OCI-LY1 (cell line): ENCODE results near the gene PXT1.

Experiments
- H2AFZ ChIP-seq: fragments of 200-600 bp; sonication (generic), shearing (Covaris generic); 2 replicates; pipeline ENCODE4 v1.6.0; 2014; ENCODE audit warnings: antibody characterized with exemption, mild to moderate bottlenecking, low read length
- H3F3A ChIP-seq: fragments of 200-600 bp; sonication (generic), shearing (Covaris generic); 2 replicates; pipeline ENCODE4 v1.6.0; 2014; ENCODE audit warnings: mild to moderate bottlenecking, antibody characterized with exemption, low read length, moderate library complexity; ENCODE audit not compliant: insufficient read depth
- H3K27ac ChIP-seq: fragments of 200-600 bp; sonication (generic); 2 replicates; pipeline ENCODE4 v1.5.1; 2014; ENCODE audit warnings: low read length, mixed run types, mild to moderate bottlenecking, low read depth; ENCODE audit not compliant: poor library complexity, severe bottlenecking
- H3K27me3 ChIP-seq: fragments of 200-600 bp; sonication (generic); 2 replicates; pipeline ENCODE4 v1.6.0; 2014; ENCODE audit warnings: antibody characterized with exemption, mild to moderate bottlenecking, low read length, moderate library complexity; ENCODE audit not compliant: insufficient read depth
- H3K36me3 ChIP-seq: fragments of 200-600 bp; sonication (generic); 2 replicates; pipeline ENCODE4 v1.6.1; 2014; ENCODE audit warnings: mild to moderate bottlenecking, antibody characterized with exemption, low read length, moderate library complexity, mixed read lengths; ENCODE audit not compliant: insufficient read depth
- H3K4me1 ChIP-seq: fragments of 200-600 bp; sonication (generic); 2 replicates; pipeline ENCODE4 v1.5.1; 2014; ENCODE audit warnings: mild to moderate bottlenecking, low read length, moderate library complexity; ENCODE audit not compliant: insufficient read depth, severe bottlenecking
- H3K4me2 ChIP-seq: fragments of 200-600 bp; sonication (generic), shearing (Covaris generic); 2 replicates; pipeline ENCODE4 v1.6.1; 2014; ENCODE audit warnings: low read length
- H3K4me3 ChIP-seq: fragments of 200-600 bp; sonication (generic); 2 replicates; pipeline ENCODE4 v1.5.1; 2014; ENCODE audit warnings: low read length, low read depth, mild to moderate bottlenecking, mixed read lengths; ENCODE audit not compliant: poor library complexity, severe bottlenecking
- H3K79me2 ChIP-seq: fragments of 200-600 bp; shearing (Covaris generic); 2 replicates; pipeline ENCODE4 v1.6.1; 2016; ENCODE audit warnings: mixed run types, low read length, mixed read lengths; ENCODE audit not compliant: insufficient read depth
- H3K9ac ChIP-seq: fragments of 200-600 bp; sonication (generic), shearing (Covaris generic); 2 replicates; pipeline ENCODE4 v1.6.1; 2014; ENCODE audit warnings: mild to moderate bottlenecking, low read length, mixed read lengths
- H3K9me2 ChIP-seq: fragments of 200-600 bp; sonication (generic), shearing (Covaris generic); 2 replicates; pipeline ENCODE4 v1.6.1; 2014; ENCODE audit warnings: low read depth, mild to moderate bottlenecking, low read length, mixed read lengths
- H3K9me3 ChIP-seq: fragments of 200-600 bp; shearing (Covaris generic); 2 replicates; pipeline ENCODE4 v1.6.1; 2014; ENCODE audit warnings: low read length, mixed read lengths
- H4K20me1 ChIP-seq: fragments of 200-600 bp; sonication (generic), shearing (Covaris generic); 2 replicates; pipeline ENCODE4 v1.6.0; 2016; ENCODE audit warnings: mild to moderate bottlenecking, low read length; ENCODE audit not compliant: insufficient read depth
- CTCF ChIP-seq: fragments of 200-600 bp; sonication (generic), shearing (Covaris generic); IDR thresholded peaks from 2 replicates; pipeline ENCODE4 v1.5.1; 2017; ENCODE audit warnings: mild to moderate bottlenecking, antibody characterized with exemption, low read length, moderate library complexity, mixed read lengths
- EZH2 ChIP-seq: fragments of 200-600 bp; sonication (generic), shearing (Covaris generic); IDR thresholded peaks from 2 replicates; pipeline ENCODE4 v1.8.0; 2017; ENCODE audit warnings: borderline replicate concordance, mixed run types, mild to moderate bottlenecking, antibody characterized with exemption, low read length, moderate library complexity, mixed read lengths

The PXT1 gene

GRCh38 chr6:36368921-36369865, 73.5 kb downstream of the PXT1 start:
- no peak for TF ChIP-seq CTCF
- TF ChIP-seq EZH2: no peak
- Histone ChIP-seq H3K9me3 (no peaks in the 10 kb centered on the region), H3K36me3 (no peaks in the 10 kb centered on the region), H3K9ac (no peak overlapping the region), H3K4me3 (no peak overlapping the region), H3K27me3 (peaks cover 7% of the 10 kb centered on the region; the same call in 1 of the 2 replicates), H2AFZ (no peak overlapping the region), H3F3A (no peaks in the 10 kb centered on the region), H3K4me1 (no peaks in the 10 kb centered on the region), H4K20me1 (no peaks in the 10 kb centered on the region), H3K9me2 (no peaks in the 10 kb centered on the region), H3K27ac (no peak overlapping the region), H3K4me2 (no peak overlapping the region), H3K79me2 (no peaks in the 10 kb centered on the region)

- H3K9me2 ChIP-seq: no peaks in the 10 kb centered on the region
- no peaks in the 10 kb centered on the region for H3K4me1 ChIP-seq
- H3K9me3 ChIP-seq: no peaks in the 10 kb centered on the region
- H3K79me2 ChIP-seq: no peaks in the 10 kb centered on the region
- peaks cover 7% of the 10 kb centered on the region; the same call in 1 of the 2 replicates for H3K27me3 ChIP-seq
- H3K36me3 ChIP-seq: no peaks in the 10 kb centered on the region
- H3K9ac ChIP-seq: no peak overlapping the region
- H3K27ac ChIP-seq: no peak overlapping the region
- no peak overlapping the region for H2AFZ ChIP-seq
- no peaks in the 10 kb centered on the region for H3F3A ChIP-seq
- no peak overlapping the region for H3K4me2 ChIP-seq
- H3K4me3 ChIP-seq: no peak overlapping the region
- no peak for TF ChIP-seq EZH2
- no peak for TF ChIP-seq CTCF
- H4K20me1 ChIP-seq: no peaks in the 10 kb centered on the region
These were observed 74.2 kb downstream of the PXT1 start for GRCh38 chr6:36368421-36368820.

- Histone ChIP-seq H3F3A (no peaks in the 10 kb centered on the region), H3K27ac (no peak overlapping the region), H3K36me3 (no peaks in the 10 kb centered on the region), H3K9me2 (no peaks in the 10 kb centered on the region), H3K9ac (no peak overlapping the region), H3K79me2 (no peaks in the 10 kb centered on the region), H3K9me3 (no peaks in the 10 kb centered on the region), H3K4me1 (no peaks in the 10 kb centered on the region), H3K4me2 (no peak overlapping the region), H2AFZ (no peak overlapping the region), H3K27me3 (peaks cover 7% of the 10 kb centered on the region; the same call in 1 of the 2 replicates), H3K4me3 (no peak overlapping the region), H4K20me1 (no peaks in the 10 kb centered on the region)
- TF ChIP-seq CTCF: no peak
- TF ChIP-seq EZH2: no peak
These were observed 74.9 kb downstream of the PXT1 start for GRCh38 chr6:36367743-36368142.
